ENCODE data around the gene PCF11.

PCF11 gene

GRCh38 chr11:83147895-83148294 lies 9.0 kb upstream of the PCF11 start:
- no peak overlapping the region for H3K4me3 ChIP-seq (ENCODE audit: low read depth, low read length)
- H3K9me3 ChIP-seq (ENCODE audit: severe bottlenecking): no peaks in the 10 kb centered on the region
- H3K36me3 ChIP-seq: no peaks in the 10 kb centered on the region
- no peak overlapping the region for H3K27ac ChIP-seq
- no peak for DNase-seq
- no peaks in the 10 kb centered on the region for H3K27me3 ChIP-seq (ENCODE audit: insufficient read depth, low read depth, severe bottlenecking)
- TF ChIP-seq CTCF (IDR thresholded peaks at IDR 0.05; ENCODE audit: low read depth, low read length): no peak

DNA sequence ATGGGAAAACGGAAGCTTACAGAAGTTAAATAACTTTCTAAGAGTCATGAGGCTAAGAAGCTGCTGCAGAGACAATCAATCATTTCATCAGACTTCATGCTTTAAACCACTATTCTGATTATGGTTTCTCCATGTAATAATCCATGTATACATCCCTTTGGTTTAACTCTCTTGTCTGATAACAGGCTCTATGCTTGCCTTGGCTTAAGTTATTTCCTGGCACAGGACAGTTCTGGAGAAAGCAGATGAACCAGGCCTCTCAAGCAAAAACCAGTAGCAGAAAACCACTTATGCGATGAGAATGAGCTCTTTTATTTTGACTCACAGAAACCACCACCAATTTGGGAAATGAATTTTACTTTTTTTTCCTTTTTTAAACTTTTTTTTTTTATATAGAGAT lies 6.5 kb upstream of the PCF11 start:
- no peak overlapping the region for H3K4me3 ChIP-seq (ENCODE audit: low read depth, low read length)
- no peak for DNase-seq
- H3K27ac ChIP-seq: no peak overlapping the region
- H3K36me3 ChIP-seq: no peaks in the 10 kb centered on the region
- H3K9me3 ChIP-seq (ENCODE audit: severe bottlenecking): no peaks in the 10 kb centered on the region
- no peak for TF ChIP-seq CTCF (IDR thresholded peaks at IDR 0.05; ENCODE audit: low read depth, low read length)
- no peaks in the 10 kb centered on the region for H3K27me3 ChIP-seq (ENCODE audit: insufficient read depth, low read depth, severe bottlenecking)

- H3K27me3 ChIP-seq (ENCODE audit: insufficient read depth, low read depth, severe bottlenecking): no peaks in the 10 kb centered on the region
- H3K27ac ChIP-seq: no peak overlapping the region
- no peaks in the 10 kb centered on the region for H3K9me3 ChIP-seq (ENCODE audit: severe bottlenecking)
- DNase-seq: no peak
- H3K36me3 ChIP-seq: no peaks in the 10 kb centered on the region
- TF ChIP-seq CTCF (IDR thresholded peaks at IDR 0.05; ENCODE audit: low read depth, low read length): no peak
- no peak overlapping the region for H3K4me3 ChIP-seq (ENCODE audit: low read depth, low read length)
Measured at GRCh38 chr11:83151274-83151977, 5.5 kb upstream of the PCF11 start.

DNA sequence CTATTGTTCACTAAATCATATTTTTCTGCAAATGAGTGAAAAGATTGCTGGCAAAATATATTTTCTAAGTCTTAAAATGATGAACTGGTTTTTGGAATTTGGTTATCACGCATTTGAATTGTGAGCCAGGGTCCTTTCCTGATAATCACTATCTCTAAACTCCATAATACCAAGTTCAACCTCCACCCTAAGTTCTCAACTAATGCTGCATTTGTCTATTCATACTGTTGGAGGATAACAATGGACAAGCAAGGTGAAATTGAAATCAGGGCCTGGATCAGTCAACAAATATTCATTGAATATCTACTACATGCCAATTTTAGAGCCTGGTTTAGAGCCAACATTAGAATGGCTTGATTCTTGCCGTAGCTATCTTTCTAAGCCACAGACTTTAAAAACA lies 4.7 kb upstream of the PCF11 start:
- Histone ChIP-seq H3K4me3 (ENCODE audit: low read depth, low read length) (no peak overlapping the region), H3K27ac (no peak overlapping the region), H3K36me3 (peaks cover 2% of the 10 kb centered on the region; the same call in 1 of the 2 replicates), H3K27me3 (ENCODE audit: insufficient read depth, low read depth, severe bottlenecking) (no peaks in the 10 kb centered on the region), H3K9me3 (ENCODE audit: severe bottlenecking) (no peaks in the 10 kb centered on the region)
- no peak for TF ChIP-seq CTCF (IDR thresholded peaks at IDR 0.05; ENCODE audit: low read depth, low read length)
- DNase-seq: no peak

DNA sequence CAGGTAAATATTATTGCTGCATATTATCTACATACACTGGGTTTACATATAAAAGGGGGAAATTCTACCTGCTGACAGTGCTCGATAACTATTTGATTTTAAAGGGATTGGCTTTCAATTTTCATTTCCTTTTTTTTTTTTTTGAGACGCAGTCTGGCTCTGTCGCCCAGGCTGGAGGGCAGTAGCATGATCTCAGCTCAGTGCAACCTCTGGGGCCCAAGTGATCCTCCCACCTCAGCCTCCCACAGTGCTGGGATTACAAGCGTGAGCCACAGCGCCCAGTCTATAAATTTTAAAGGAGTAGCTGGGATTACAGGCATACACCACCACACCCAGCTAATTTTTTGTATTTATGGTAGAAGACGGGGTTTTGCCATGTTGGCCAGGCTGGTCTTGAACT lies 3.2 kb upstream of the PCF11 start:
- DNase-seq: no peak

More for the DNA sequence above, 3.2 kb upstream of the PCF11 start:
- Histone ChIP-seq H3K27ac (no peak overlapping the region), H3K4me3 (ENCODE audit: low read depth, low read length) (no peak overlapping the region), H3K9me3 (ENCODE audit: severe bottlenecking) (no peaks in the 10 kb centered on the region), H3K27me3 (ENCODE audit: insufficient read depth, low read depth, severe bottlenecking) (no peaks in the 10 kb centered on the region), H3K36me3 (peaks cover 15% of the 10 kb centered on the region)
- no peak for TF ChIP-seq CTCF (IDR thresholded peaks at IDR 0.05; ENCODE audit: low read depth, low read length)

Data from WERI-Rb-1 (cell line).